ENCODE data around the gene PGM5.

The PGM5 gene

DNA sequence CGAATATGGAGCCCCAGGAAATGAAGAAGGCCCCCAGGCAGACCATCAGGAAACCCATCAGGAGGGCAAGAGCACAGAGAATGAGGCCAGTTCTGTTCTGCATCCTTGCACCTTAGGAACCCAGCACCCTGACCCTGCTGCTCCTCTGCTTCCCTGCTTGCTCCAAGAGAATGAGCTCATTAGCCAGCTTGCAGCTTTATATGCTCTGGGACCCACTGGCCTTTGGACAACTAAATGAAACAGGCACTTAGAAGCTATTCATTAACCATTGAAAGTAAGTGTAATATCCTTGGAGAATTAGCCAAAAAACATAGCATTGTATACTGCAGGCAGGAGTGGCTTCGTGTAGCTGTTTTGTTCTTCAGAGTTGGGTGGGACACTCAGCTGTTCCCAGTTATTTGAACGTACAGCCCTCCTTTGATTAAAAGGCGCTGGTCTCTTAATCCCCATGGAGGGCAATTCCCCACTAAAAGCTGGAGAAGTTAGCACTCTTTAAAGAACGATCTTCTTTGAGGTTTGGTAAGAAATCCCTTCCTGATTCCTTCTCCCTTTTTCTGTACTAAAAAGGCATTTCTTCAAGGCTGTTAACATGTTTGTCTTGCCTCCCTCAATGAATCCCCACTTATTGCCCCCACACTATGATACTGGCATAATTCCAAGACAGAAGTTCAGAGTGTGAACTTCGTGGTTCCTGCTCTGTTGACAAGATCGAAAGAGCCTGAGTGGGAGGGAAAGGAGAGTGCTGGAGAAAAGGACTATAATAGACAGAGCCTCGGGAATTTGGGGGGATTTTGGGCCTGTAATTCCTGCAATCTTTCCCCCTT is 184.5 kb downstream of the PGM5 start, which contains the start of gene TMEM252:
TMEM252 (minus strand) TSS at position 172 of the 824 bp plus-strand sequence; CDS start at position 103, 69 bp downstream.
- DNase-seq (ENCODE audit: low spot score) = no peak

DNA sequence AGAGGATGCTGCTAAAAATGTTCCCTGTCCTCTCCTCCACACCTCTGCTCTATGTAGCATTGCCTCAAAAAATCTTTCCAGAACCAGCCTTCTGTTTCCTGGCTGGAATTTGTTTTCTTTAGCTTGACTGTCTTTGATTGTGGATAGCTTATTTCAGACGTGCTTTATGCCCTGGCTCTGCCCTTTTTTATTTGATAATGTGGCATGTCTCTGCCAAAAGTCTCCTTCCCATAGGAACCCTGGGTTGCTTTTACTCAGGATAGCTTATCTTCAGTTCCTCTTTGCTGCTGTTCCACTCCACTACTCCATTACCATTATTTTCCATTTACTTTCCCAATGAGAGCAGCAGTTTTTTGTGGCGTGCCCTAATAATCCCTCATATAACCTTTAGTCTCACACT is 185.2 kb downstream of the PGM5 start:
- no peak for DNase-seq (ENCODE audit: low spot score)

DNA sequence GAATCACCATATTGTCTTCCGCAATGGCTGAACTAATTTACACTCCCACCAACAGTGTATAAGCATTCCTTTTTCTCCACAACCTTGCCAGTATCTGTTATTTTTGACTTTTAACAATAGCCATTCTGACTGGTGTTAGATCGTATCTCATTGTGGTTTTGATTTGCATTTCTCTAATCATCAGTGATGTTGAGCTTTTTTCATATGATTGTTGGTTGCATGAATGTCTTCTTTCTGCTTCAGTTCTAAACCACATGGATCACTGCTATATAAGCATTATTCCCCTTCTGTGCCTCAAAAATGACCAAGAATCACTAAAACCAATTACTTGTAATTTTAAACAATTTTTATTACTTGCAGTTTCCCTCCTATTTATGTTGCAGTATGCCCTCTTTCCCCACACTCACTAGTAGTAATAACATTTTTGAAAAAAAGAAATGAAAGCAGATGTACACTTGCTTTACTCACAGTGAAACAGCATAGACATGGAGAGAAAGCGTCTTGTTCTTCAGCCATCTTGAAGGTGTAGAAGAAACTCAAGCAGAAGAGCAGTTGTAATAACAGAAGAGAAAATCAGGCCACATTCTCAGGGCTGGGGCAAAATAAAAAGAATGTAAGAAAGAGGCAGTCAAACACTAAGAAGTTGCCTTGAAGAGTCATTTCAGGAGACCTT is 188.8 kb downstream of the PGM5 start:
- no peak for DNase-seq (ENCODE audit: low spot score)

DNA sequence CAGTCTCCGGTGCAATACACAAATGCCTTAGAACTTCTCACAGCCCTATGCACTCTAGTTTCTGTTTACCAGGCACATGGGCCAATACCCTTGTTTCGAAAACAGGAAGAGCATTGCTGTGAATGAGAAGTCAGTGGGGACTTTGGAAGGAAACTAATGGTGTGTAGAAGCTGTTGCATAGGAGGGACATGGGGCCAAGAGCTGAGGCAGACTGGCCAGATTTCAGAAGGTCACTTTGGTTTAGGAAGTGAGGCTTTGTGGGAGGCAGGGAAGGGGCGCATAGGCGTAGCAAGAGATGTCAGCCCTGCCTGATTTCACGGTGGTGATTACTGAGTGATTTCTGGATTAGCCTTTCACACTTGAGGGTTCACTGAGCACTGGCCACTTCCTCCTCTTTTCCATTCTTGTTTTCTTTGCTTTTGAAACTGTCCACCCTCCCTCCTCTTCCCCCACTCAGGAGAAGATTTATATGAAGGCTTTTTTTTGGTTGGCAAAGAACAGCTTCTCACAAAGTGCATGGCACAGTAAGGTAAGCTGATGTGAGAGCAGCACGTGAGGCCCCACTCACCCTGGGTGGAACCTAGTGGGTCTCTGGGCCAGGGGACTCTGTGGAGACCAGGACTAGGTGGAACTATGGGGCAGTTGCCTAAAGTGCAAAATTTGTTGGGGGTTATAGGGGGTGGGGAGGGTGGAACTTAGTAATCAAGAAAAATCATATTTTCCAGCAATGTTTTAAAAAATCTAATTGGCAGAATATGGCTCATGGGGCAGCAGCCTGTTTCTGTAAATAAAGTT is 190.4 kb downstream of the PGM5 start:
- no peak for DNase-seq (ENCODE audit: low spot score)

DNA sequence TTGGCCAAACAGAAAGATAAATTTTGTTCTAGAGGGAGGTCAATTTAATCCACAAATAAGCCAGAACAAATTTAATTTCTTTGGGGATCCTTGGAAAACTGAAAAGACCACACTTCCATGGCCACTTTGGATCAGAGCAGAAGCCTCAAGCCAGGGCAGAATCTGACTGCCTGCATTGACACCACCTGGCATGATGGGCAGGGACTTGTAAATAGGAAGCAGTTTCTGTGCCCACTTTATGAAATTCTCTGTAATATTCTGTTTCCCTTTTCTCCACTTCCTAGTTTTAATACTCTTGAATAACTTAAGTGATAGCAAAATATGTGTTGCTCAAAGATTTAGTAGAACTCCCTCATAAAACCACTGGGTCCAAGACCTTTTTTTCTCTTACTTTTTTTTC is 191.0 kb downstream of the PGM5 start:
- DNase-seq (ENCODE audit: low spot score) = no peak

DNA sequence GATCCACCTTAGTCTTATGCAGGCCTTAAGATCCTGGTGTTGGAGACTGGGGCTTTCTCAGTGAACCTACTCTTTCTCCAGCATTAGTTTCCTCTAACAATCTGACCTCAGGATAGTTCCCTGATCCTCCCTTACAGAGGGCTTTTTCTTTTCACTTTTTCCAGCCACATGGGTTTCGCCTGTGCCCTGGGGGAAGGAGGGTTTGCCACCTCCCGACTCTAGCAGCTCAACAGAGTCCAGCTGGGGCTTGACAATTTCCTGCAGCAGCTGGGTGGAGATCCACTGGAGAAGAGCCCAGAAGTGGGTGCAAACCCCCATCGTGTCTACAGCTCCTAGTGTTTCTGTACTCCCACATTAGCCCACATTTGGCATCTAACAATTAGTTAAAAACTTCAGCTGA is 191.8 kb downstream of the PGM5 start:
- DNase-seq (ENCODE audit: low spot score) = no peak

DNA sequence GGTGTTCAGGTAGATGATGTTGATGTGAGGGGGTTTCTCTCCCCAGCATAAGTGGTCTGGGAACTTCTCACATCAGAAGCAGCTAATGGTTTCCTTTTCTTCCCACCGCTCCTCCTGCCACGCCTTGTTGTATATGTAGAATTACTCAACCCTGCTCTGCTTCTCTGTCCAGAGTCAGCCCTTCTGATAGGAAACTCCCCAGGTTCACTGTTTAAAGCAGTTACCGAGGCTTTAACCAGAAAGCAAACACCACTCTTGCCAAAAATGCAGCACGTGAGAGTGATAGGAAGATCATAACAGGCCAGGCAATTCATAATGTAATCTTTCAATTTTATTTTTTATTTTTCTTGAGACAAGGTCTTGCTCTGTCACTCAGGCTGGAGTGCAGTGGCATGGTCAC is 194.8 kb downstream of the PGM5 start:
- DNase-seq (ENCODE audit: low spot score) = no peak

DNA sequence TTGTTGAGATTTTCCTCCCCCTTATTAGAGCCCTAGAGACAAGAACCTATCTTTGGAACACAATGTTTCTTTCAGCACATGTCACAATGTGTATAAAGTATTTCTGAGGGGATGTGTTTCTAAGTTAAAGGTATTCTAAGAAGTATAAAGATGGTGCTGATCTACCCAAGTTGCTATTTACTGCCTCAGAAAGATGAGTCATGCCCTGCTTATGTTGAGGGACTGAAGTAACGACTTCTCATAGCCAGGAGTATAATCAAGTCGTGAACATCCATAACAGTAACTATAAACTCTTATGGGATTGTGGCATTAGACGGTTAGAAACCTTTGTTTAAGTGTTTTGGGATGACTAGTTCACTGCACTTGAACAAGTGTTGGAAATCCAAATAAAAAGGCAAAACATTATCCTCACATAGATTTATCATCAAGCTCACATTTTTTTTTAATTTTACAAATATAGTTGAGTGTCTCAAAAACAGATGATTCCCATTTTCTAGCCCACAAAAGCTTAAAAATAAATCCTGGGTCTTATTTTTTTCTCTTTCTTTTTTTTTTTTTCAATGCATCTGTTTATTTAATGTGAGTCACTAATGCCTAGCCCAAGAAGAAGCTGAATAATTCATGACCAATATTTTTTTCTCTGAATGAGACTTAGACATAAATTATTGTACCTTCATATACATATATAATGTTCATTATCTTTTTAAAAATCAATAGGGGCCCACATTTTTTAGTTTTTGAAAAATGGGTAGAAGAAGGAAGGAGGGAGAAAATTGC is 196.5 kb downstream of the PGM5 start:
- no peak for DNase-seq (ENCODE audit: low spot score)

DNA sequence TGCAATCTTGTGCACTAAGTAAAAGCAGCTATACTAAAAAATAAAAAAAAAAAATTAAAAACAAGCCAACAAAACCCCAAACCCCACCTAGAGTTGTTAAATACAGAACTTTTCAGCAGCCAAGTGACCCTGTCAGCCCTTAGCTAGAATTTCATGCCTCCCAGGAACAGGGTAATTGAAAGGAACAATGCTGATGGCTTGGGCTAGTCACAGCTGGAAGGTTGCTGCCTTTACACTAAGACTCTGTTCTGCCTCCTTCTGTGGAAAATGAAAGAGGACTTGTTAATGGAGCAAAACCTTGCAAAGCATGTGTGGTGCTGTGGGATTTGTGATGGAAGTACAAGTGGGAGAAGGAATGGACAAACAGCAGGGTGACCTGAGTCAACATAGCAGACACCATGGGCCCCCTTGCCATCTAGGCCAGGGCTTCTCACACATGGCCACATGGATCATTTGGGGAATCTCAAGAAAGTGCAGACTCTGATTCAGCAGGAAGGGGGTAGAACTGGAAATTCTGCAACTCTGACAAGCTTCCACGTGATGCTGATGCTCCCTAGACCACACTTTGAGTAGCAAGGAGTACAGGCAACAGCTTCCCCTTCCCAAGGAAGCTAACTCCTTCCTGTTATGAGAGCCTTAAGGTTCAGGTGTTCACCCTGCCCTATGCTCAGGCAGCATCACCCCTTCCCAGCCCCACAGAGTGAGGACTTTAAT is 199.2 kb downstream of the PGM5 start:
- DNase-seq (ENCODE audit: low spot score) = no peak

DNA sequence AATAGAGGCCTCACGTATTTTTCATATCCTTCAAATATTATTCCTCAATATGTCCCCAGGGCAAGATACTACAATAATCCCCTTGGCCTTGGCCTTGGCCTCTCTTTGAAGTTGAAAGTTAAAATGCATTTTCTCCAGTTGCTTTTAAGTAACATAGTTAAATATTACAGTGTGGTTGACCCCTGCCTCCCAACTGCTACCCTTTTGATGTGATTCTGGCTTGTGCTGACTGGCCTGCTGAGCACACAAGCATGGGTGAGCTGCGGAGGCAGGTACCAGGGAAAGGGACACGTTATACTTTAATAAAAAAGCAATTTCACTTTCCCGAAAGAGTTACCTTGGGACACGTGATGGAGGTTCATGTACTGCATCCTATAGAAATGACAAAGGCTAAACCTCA is 202.1 kb downstream of the PGM5 start:
- DNase-seq (ENCODE audit: low spot score) = no peak

DNA sequence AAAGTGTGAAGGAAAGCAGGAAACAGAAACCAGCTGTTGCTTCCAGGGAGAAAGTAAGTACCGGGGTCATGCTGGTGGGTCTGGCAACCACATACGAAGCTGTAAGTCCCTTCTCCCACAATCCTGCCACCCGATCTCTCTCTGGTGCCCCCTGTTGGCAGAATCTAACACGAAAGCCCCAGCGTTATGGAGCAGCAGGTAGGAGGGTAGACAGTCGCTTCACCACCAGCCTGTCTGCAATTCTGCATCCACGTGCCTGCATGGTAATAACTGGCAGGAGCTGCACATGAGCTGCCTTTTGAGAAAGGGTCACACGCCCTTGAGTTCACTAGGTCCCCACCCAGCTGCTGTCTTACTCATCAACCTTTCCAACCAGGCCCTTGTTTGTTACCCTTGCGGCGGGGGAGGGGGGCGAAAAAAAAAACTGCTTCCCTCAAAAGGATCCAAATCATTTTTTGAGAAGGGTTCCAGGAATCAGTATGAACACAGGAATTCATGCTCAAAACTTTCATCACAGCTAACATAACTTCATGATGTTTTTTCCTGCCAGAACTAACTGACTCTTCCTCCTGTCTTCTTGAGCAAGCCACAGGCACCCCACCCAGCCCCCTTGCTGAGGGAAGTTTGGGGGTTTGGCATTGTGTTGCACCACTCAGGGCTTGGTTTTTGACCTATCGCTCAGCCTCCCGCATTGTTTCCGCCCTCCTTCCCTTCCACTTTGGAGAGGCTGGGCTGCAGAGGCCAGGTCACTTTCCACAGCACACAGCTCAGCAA is 203.8 kb downstream of the PGM5 start:
- no peak for DNase-seq (ENCODE audit: low spot score)

DNA sequence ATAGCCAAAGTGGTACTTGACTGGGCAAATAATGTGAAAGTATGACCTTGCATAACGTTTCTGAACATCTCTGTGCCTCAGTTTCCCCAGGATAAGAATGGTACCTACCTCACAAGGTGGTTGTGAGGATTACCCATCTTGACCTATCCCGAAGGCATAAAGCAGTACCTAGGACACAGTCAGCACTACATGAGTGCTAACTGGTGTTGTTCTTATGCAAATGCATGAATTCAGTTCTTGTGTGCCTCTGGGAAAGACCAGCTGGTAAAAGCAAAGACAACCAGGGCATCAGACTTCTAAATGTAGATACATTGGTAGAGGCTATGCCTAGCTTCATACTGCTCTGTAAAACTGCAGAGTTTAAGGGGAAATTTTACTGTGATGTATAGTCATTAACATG is 206.1 kb downstream of the PGM5 start:
- DNase-seq (ENCODE audit: low spot score) = no peak

DNA sequence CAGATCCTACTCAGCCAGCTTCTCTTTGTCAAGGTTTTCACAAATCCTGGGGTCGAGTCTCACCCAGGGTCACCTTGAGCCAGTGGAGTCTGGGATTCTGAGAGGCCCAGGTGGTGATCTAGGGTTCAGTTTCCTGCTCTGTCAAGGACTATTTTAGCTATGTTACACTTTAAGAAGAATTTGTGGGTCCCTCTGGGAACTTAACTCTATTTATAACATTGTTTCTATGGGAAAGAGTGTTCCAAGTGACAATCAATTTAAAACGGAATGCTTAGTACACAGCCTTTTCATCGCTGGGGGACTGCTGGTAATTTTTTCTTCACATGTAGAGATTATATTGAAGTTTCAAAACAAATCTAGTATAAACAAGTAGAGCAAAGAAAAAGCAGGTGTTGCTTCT is 211.2 kb downstream of the PGM5 start:
- no peak for DNase-seq (ENCODE audit: low spot score)

DNA sequence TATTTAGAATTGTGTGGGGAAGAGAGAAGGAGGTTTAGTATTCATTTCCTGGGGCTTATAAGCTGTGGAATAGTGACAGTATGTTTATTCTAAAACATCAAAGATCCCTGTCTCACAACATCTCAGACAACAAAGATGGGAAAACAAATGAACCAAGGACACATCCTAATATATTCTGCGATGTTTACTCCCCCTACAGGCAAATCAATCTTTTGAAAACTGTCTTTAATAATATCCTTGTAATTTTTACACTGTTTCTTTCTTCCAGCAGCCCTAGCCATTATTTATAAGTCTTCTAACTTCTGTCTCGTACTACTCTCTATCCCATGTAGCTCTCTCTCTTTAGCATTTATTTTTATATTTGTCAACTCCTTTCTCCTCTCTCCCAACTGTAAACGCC is 217.7 kb downstream of the PGM5 start:
- DNase-seq (ENCODE audit: low spot score) = no peak

DNA sequence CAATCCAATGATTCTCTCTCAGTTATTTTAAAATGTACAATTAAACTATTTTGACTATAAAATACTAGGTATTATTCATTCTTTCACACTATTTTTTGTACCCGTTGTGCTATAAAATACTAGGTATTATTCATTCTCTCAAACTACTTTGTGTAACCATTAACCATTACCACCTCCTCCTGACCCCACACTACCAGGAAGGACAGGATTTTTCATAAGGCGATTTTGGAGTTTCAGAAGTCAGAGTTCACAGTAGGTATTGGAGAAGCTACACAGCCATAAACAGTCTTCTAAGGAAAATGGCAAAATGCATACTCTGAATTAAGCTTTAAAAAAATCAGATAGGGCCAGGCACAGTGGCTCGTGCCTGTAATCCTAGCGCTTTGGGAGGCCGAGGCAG is 219.4 kb downstream of the PGM5 start:
- DNase-seq (ENCODE audit: low spot score) = no peak

DNA sequence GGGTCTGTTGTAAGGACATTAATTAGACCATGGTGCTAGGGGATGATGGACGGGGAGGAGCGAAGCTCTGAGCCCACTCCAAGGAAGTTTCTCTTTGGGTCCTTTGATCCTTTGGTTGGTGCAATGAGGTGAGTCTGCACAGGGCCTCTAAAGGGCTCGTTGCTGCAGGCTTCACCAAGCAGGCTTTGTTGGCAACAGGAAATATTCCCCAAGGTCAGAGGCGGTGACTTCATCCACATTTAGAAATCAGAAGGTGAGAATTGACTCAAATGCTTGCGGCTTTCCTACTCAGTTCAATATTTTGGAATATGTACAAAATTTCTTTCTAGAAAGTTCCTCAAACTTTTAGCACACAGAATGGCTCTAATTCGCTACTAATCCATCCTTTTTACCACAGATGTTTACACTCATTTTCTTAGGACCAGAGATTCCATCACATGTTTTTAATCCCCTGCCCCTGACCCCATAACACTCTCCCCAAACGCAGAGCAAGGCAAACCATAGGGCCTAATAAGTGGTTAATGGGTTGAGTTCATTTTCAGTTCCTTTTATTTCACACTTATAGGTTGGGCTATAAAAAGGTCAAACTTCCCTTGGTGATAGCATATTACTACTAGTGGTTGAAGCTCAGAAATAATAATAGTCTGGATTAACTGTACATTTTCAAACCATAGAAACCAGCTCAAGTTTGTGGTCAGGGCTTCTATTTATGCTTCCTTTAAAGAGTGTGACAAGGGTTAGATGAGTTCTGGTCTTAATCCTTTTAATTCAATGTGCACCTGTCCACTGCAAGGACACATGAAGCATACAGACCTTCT is 221.6 kb downstream of the PGM5 start:
- no peak for DNase-seq (ENCODE audit: low spot score)

All from HuH-7.5 (cell line).